Fibroblast of lung (primary cell): ENCODE results near the gene TBC1D2B. TPM values are rescaled to one million over a fixed set of nuclear protein-coding genes. Genes with fewer than 3 reads are reported as not detected.
A peak's percentile ranks its signal among the peaks of the same experiment; 100 is the strongest.

ENCODE experiments used
- DNase-seq, 2 donors: peaks; one replicate each; pipeline versions ENCODE4 v3.0.0 to v3.0.0-alpha.2; 2010; ENCODE audit warnings: low read depth in 2 of 2
- H2AFZ ChIP-seq: 2 replicates; pipeline ENCODE4 v1.5.1; 2012; ENCODE audit warnings: low read length, control low read depth, inconsistent platforms
- H3K27ac ChIP-seq: 2 replicates; pipeline ENCODE4 v1.5.1; 2011; ENCODE audit warnings: low read length, control low read depth; ENCODE audit not compliant: insufficient read depth
- H3K27me3 ChIP-seq: 2 replicates; pipeline ENCODE4 v1.5.1; 2011; ENCODE audit warnings: mild to moderate bottlenecking, low read length; ENCODE audit not compliant: control insufficient read depth, insufficient read depth
- H3K36me3 ChIP-seq: 2 replicates; pipeline ENCODE4 v1.5.1; 2011; ENCODE audit warnings: low read length; ENCODE audit not compliant: control insufficient read depth, insufficient read depth
- H3K4me1 ChIP-seq: 2 replicates; pipeline ENCODE4 v1.5.1; 2011; ENCODE audit warnings: low read length; ENCODE audit not compliant: control insufficient read depth, insufficient read depth; ENCODE audit errors: extremely low read depth
- H3K4me2 ChIP-seq: 2 replicates; pipeline ENCODE4 v1.5.1; 2011; ENCODE audit warnings: low read length, control low read depth; ENCODE audit not compliant: insufficient read depth; ENCODE audit errors: extremely low read depth
- H3K4me3 ChIP-seq, 4 experiments: fragments of 200-600 bp in 1 of 4; sonication (generic) in 1 of 4; replicated peaks in 1 of 4; 2 replicates each; pipeline ENCODE4 v1.5.1; 2011 to 2016; ENCODE audit warnings: low read length in 4 of 4, low read depth in 3 of 4, mild to moderate bottlenecking in 3 of 4, control low read depth in 2 of 4, inconsistent platforms in 1 of 4, mixed read lengths in 1 of 4; ENCODE audit not compliant: insufficient read depth in 1 of 4; ENCODE audit errors: control extremely low read depth in 1 of 4
- H3K79me2 ChIP-seq: 2 replicates; pipeline ENCODE4 v1.5.1; 2012; ENCODE audit warnings: mild to moderate bottlenecking, low read length, inconsistent platforms; ENCODE audit not compliant: control insufficient read depth, insufficient read depth
- H3K9ac ChIP-seq: 2 replicates; pipeline ENCODE4 v1.5.1; 2011; ENCODE audit warnings: mild to moderate bottlenecking, low read length, control low read depth; ENCODE audit not compliant: insufficient read depth
- H3K9me3 ChIP-seq: 2 replicates; pipeline ENCODE4 v1.5.1; 2012; ENCODE audit warnings: low read depth, low read length; ENCODE audit not compliant: control insufficient read depth, insufficient read depth
- H4K20me1 ChIP-seq: 2 replicates; pipeline ENCODE4 v1.5.1; 2011; ENCODE audit warnings: low read length; ENCODE audit not compliant: control insufficient read depth, insufficient read depth; ENCODE audit errors: extremely low read depth
- EZH2 ChIP-seq: IDR thresholded peaks from 2 replicates; pipeline ENCODE4 v1.5.1; 2012; ENCODE audit warnings: low read length, control low read depth, mild to moderate bottlenecking; ENCODE audit errors: missing control alignments
- polyA plus RNA-seq, 2 donors: library from polyadenylated mRNA; depleted of rRNA in 1 of 2; stranded (reverse) in 1 of 2; unstranded in 1 of 2; fragments of >200 nt; gene quantifications; 2 replicates each; pipeline ENCODE4 v1.2.1, GENCODE V29; 2011 to 2012; ENCODE audit warnings: missing spikeins in 1 of 2
- total RNA-seq: library from RNA; depleted of rRNA; stranded (reverse); fragments of >200 nt; gene quantifications from 2 replicates; pipeline ENCODE4 v1.2.1, GENCODE V29; 2014
- TF ChIP-seq, protein P1 (sequence below), 2 donors: IDR thresholded peaks in 1 of 2; conservative IDR thresholded peaks in 1 of 2; 1 replicate in 1 of 2; 2 replicates in 1 of 2; pipeline ENCODE4 v1.5.1; 2011 to 2012; ENCODE audit warnings: low read length in 2 of 2, control low read depth in 1 of 2, inconsistent platforms in 1 of 2, low read depth in 1 of 2, mild to moderate bottlenecking in 1 of 2

Gene TBC1D2B
- total and polyA plus RNA-seq, 2 donors (not counting 1 experiment from before 2014, with no cell fraction given), result 49.4 to 73.3 TPM

DNA sequence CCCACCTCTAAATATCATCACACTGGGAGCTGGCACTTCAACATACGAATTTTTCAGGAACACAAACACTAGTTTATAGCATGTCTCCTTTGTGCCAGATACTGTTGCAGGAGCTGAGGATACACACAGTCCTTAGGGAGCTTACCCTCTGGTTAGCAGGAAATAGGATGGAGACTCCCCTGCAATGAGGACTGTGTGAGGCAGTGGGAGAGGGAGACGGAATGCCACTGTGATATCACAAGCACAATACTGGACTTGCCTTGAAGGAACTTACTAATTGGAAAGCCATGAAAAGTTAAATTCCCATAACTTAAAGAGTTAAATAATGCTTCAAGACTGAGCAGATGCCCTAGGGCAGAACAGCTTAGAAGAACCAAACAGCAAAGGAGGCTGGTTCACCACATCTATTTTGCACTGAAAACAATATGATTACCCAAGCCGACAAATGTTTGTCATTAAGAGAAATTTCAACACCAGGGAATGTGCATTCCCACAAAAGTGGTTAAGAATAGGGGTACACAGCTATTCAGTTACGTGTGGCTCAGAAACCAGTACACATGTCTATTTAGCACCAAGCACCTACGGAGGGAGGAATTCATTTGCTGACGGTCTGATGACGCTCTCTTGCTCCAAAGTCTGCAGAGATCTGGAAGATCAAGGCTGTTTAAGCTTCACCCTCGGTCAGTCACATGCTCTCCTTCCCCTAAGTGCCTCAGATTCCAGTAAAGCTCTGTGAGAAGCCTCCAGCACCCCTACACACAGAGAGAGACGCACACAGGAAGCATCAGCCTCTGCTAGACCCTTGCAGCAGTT lies 5.2 kb downstream of the TBC1D2B start:
- no peaks in the 10 kb centered on the region for H3K27me3 ChIP-seq
- no peak overlapping the region for H2AFZ ChIP-seq
- H3K9me3 ChIP-seq, result no peaks in the 10 kb centered on the region
- H4K20me1 ChIP-seq, result no peaks in the 10 kb centered on the region
- peaks cover 50% of the 10 kb centered on the region for H3K4me1 ChIP-seq
- peak overlapping the region in 1 of 4 experiments; percentile 38 for H3K4me3 ChIP-seq
- peak overlapping the region; percentile 28 for H3K9ac ChIP-seq
- DNase-seq, result peak; percentile 40 to 56
- peak overlapping the region; percentile 62 for H3K27ac ChIP-seq
- H3K79me2 ChIP-seq, result peaks cover 75% of the 10 kb centered on the region
- no peak for TF ChIP-seq EZH2
- TF ChIP-seq, protein P1, sequence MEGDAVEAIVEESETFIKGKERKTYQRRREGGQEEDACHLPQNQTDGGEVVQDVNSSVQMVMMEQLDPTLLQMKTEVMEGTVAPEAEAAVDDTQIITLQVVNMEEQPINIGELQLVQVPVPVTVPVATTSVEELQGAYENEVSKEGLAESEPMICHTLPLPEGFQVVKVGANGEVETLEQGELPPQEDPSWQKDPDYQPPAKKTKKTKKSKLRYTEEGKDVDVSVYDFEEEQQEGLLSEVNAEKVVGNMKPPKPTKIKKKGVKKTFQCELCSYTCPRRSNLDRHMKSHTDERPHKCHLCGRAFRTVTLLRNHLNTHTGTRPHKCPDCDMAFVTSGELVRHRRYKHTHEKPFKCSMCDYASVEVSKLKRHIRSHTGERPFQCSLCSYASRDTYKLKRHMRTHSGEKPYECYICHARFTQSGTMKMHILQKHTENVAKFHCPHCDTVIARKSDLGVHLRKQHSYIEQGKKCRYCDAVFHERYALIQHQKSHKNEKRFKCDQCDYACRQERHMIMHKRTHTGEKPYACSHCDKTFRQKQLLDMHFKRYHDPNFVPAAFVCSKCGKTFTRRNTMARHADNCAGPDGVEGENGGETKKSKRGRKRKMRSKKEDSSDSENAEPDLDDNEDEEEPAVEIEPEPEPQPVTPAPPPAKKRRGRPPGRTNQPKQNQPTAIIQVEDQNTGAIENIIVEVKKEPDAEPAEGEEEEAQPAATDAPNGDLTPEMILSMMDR (conservative IDR thresholded peaks at IDR 0.05 in 1 of 2, IDR thresholded peaks at IDR 0.05 in 1 of 2; ENCODE audit: low read depth in 1 of 2, low read length in 2 of 2), result no peak
- peak overlapping the region; percentile 42 for H3K4me2 ChIP-seq
- H3K36me3 ChIP-seq, result no peaks in the 10 kb centered on the region

DNA sequence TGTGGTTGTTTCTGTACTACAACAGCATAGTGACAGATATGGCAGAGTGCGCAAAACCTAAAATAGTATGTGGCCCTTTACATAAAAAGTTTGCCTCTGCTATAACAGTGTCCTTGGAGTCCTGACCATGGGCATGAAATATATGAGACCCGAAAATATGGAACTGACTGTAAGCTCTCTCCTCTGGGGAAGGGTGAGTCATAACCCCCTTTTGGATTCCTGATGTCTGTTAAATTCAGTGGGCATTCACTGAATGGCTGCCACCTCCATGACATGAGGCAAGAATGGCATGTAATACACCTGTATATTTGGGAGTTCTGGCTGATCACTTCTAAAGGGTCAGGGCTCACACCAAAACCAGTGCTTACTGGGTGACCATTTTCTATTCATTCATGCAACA lies 6.1 kb downstream of the TBC1D2B start:
- Histone ChIP-seq H4K20me1 (no peaks in the 10 kb centered on the region), H3K9me3 (no peaks in the 10 kb centered on the region), H3K36me3 (no peaks in the 10 kb centered on the region), H2AFZ (no peak overlapping the region), H3K27ac (no peak overlapping the region), H3K4me3 (no peak overlapping the region), H3K27me3 (no peaks in the 10 kb centered on the region), H3K4me1 (peaks cover 58% of the 10 kb centered on the region), H3K9ac (no peak overlapping the region), H3K79me2 (peaks cover 75% of the 10 kb centered on the region), H3K4me2 (no peak overlapping the region)
- DNase-seq, result no peak
- TF ChIP-seq, protein P1 (conservative IDR thresholded peaks at IDR 0.05 in 1 of 2, IDR thresholded peaks at IDR 0.05 in 1 of 2; ENCODE audit: low read depth in 1 of 2, low read length in 2 of 2), result no peak
- no peak for TF ChIP-seq EZH2

DNA sequence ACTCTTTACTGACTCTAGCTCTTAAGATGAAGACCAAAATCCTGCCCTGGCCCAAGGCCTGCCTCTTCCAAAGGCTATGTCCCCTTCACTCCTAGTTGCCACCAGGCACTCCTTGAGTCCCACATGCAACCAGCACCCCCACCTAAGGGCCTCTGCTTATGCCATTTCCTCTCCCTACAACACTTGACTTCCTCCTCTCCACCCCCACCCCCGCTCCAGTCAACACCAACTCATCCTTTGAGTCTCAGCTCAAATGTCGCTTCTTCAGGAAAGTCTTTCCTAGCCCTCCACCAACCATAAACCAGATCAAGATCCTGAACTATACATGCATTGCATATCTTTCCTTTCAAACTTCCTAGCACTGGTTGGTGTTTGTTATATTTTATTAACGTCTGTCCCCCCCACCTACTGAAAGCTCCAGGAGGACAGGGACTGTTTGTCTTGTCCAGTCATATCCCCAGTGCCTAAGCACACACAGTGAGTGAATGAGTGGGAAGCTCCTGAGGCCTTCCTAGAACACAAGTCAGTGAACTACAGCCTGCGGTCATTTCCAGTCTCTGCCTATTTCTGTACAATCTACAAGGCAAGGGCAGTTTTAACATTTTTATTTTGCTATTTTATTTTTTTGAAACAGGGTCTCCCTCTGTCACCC lies 7.3 kb downstream of the TBC1D2B start:
- H4K20me1 ChIP-seq, result no peaks in the 10 kb centered on the region

More for the DNA sequence above, 7.3 kb downstream of the TBC1D2B start:
- H2AFZ ChIP-seq, result no peak overlapping the region
- TF ChIP-seq, protein P1 (conservative IDR thresholded peaks at IDR 0.05 in 1 of 2, IDR thresholded peaks at IDR 0.05 in 1 of 2; ENCODE audit: low read depth in 1 of 2, low read length in 2 of 2), result no peak
- no peak for TF ChIP-seq EZH2
- no peak overlapping the region for H3K9ac ChIP-seq
- H3K4me2 ChIP-seq, result no peak overlapping the region
- no peaks in the 10 kb centered on the region for H3K36me3 ChIP-seq
- no peak overlapping the region for H3K4me3 ChIP-seq
- DNase-seq, result no peak
- peaks cover 76% of the 10 kb centered on the region for H3K79me2 ChIP-seq
- H3K9me3 ChIP-seq, result no peaks in the 10 kb centered on the region
- H3K27ac ChIP-seq, result peak overlapping the region; percentile 85
- H3K27me3 ChIP-seq, result no peaks in the 10 kb centered on the region
- H3K4me1 ChIP-seq, result peaks cover 64% of the 10 kb centered on the region
